Endodermal cell (in vitro differentiated cells): Measurements from ENCODE around the gene SPATA45. TPM values are rescaled to one million over a fixed set of nuclear protein-coding genes. Genes with fewer than 3 reads are reported as not detected.
"Not testable (repeated sequence)": the region's sequence is repeated elsewhere in the genome, so short reads cannot be mapped to it uniquely, and the experiment has no call there.

Experiments used
- DNase-seq: peaks from one replicate; pipeline ENCODE4 v3.0.0-alpha.2; 2017
- H3K27ac ChIP-seq: 2 replicates; pipeline ENCODE4 v1.5.1; 2013; ENCODE audit warnings: mild to moderate bottlenecking, low read depth, low read length, moderate library complexity
- H3K27me3 ChIP-seq: 2 replicates; pipeline ENCODE4 v1.6.1; 2013; ENCODE audit warnings: mild to moderate bottlenecking, low read length, moderate library complexity; ENCODE audit not compliant: insufficient read depth, control insufficient read depth, poor library complexity, severe bottlenecking
- H3K36me3 ChIP-seq: 2 replicates; pipeline ENCODE4 v1.7.0; 2013; ENCODE audit warnings: mild to moderate bottlenecking, low read length, moderate library complexity; ENCODE audit not compliant: control insufficient read depth, insufficient read depth
- H3K4me1 ChIP-seq: one replicate; pipeline ENCODE4 v1.7.0; 2013; ENCODE audit warnings: low read length; ENCODE audit not compliant: control insufficient read depth, insufficient read depth
- H3K4me3 ChIP-seq: 2 replicates; pipeline ENCODE4 v1.5.1; 2013; ENCODE audit warnings: mild to moderate bottlenecking, low read length, moderate library complexity
- H3K9ac ChIP-seq: 2 replicates; pipeline ENCODE4 v1.6.1; 2013; ENCODE audit warnings: mild to moderate bottlenecking, low read length, moderate library complexity; ENCODE audit not compliant: poor library complexity, severe bottlenecking; ENCODE audit errors: extremely low read depth
- H3K9me3 ChIP-seq: 2 replicates; pipeline ENCODE4 v1.6.1; 2013; ENCODE audit warnings: mild to moderate bottlenecking, low read length, moderate library complexity; ENCODE audit not compliant: control insufficient read depth
- H3K27ac Mint-ChIP-seq: 2 replicates; pipeline ENCODE4 v1.8.0; 2020; ENCODE audit warnings: mixed read lengths
- H3K27me3 Mint-ChIP-seq: 2 replicates; pipeline ENCODE4 v1.8.0; 2021; ENCODE audit warnings: mild to moderate bottlenecking, mixed read lengths; ENCODE audit not compliant: insufficient read depth
- H3K36me3 Mint-ChIP-seq: 2 replicates; pipeline ENCODE4 v1.8.0; 2020; ENCODE audit warnings: low read depth, mixed read lengths
- H3K4me1 Mint-ChIP-seq: 2 replicates; pipeline ENCODE4 v1.8.0; 2020; ENCODE audit warnings: mixed read lengths
- H3K4me3 Mint-ChIP-seq: 2 replicates; pipeline ENCODE4 v1.8.0; 2020; ENCODE audit warnings: mild to moderate bottlenecking, moderate library complexity, mixed read lengths
- H3K9me3 Mint-ChIP-seq: 2 replicates; pipeline ENCODE4 v1.8.0; 2020; ENCODE audit warnings: mild to moderate bottlenecking, mixed read lengths
- CTCF ChIP-seq: fragments of 200-600 bp; sonication (generic); conservative IDR thresholded peaks from 2 replicates; pipeline ENCODE4 v1.5.0; 2021; ENCODE audit warnings: antibody characterized with exemption, mild to moderate bottlenecking
- WGBS, 2 experiments: methylation state at CpG; one replicate each; pipeline versions ENCODE4 v1.1.5 to v1.1.7; 2013; ENCODE audit warnings: missing lambda C conversion rate in 2 of 2, mixed read lengths in 1 of 2; ENCODE audit not compliant: insufficient coverage in 1 of 2, insufficient read length in 1 of 2; 5-methylcytosine and 5-hydroxymethylcytosine counted together
- total RNA-seq, 2 donors: library from RNA; stranded (reverse); fragmentation: NEBNext Ultra II Directional in 1 of 2; extraction: Animal tissue kit (Norgen Biotek cat#: 25700) in 1 of 2; gene quantifications; 2 replicates in 1 of 2; 3 replicates in 1 of 2; pipeline ENCODE4 v1.2.1, GENCODE V29; 2021

The SPATA45 gene
- total RNA-seq, 2 donors from 2014 or later: not detected

GRCh38 chr1:212852105-212852688 lies 4.7 kb upstream of the SPATA45 start:
- Histone ChIP-seq H3K27ac (no peak overlapping the region), H3K27me3 (no peaks in the 10 kb centered on the region), H3K9ac (no peak overlapping the region), H3K4me3 (no peak overlapping the region), H3K4me1 (no peaks in the 10 kb centered on the region), H3K36me3 (peaks cover 6% of the 10 kb centered on the region), H3K9me3 (peaks cover 18% of the 10 kb centered on the region)
- H3K9me3 Mint-ChIP-seq: peaks cover 19% of the 10 kb centered on the region
- TF ChIP-seq CTCF: peak; percentile 22
- H3K27ac Mint-ChIP-seq: peak overlapping the region; percentile 74
- DNase-seq: no peak
- H3K4me3 Mint-ChIP-seq: no peak overlapping the region
- 33 to 83% methylated on average over 1 to 5 of the region's 5 CpGs for WGBS, 2 experiments
- peaks cover 15% of the 10 kb centered on the region for H3K4me1 Mint-ChIP-seq
- H3K36me3 Mint-ChIP-seq: peaks cover 12% of the 10 kb centered on the region
- H3K27me3 Mint-ChIP-seq: no peaks in the 10 kb centered on the region

- not testable (repeated sequence) for H3K36me3 Mint-ChIP-seq, H3K27me3 Mint-ChIP-seq, H3K27me3 ChIP-seq, H3K4me1 Mint-ChIP-seq, H3K4me3 ChIP-seq, H3K27ac ChIP-seq, H3K4me1 ChIP-seq, H3K4me3 Mint-ChIP-seq, H3K27ac Mint-ChIP-seq, DNase-seq, H3K36me3 ChIP-seq, H3K9ac ChIP-seq
- 75 to 85% methylated on average over 2 to 3 of the region's 3 CpGs for WGBS, 2 experiments
- H3K9me3 ChIP-seq: peaks cover 16% of the 10 kb centered on the region
- H3K9me3 Mint-ChIP-seq: peaks cover 13% of the 10 kb centered on the region
These were observed 2.9 kb downstream of the SPATA45 start for GRCh38 chr1:212844521-212844920.

- H3K4me1 Mint-ChIP-seq: peaks cover 15% of the 10 kb centered on the region
- H3K9me3 Mint-ChIP-seq: no peaks in the 10 kb centered on the region
- Histone ChIP-seq H3K36me3 (no peaks in the 10 kb centered on the region), H3K4me3 (no peak overlapping the region), H3K4me1 (no peaks in the 10 kb centered on the region), H3K9ac (no peak overlapping the region), H3K9me3 (peaks cover under 1% of the 10 kb centered on the region), H3K27ac (no peak overlapping the region), H3K27me3 (no peaks in the 10 kb centered on the region)
- H3K36me3 Mint-ChIP-seq: no peaks in the 10 kb centered on the region
- TF ChIP-seq CTCF: no peak
- H3K27ac Mint-ChIP-seq: no peak overlapping the region
- 97 to 100% methylated on average over 3 to 4 of the region's 5 CpGs for WGBS, 2 experiments
- no peaks in the 10 kb centered on the region for H3K27me3 Mint-ChIP-seq
- no peak for DNase-seq
- no peak overlapping the region for H3K4me3 Mint-ChIP-seq
These were observed 9.3 kb downstream of the SPATA45 start for GRCh38 chr1:212838145-212838544.

GRCh38 chr1:212833211-212834207 lies 13.9 kb downstream of the SPATA45 start:
- H3K27me3 ChIP-seq, H3K9me3 Mint-ChIP-seq, H3K4me3 ChIP-seq, H3K4me1 ChIP-seq, H3K27me3 Mint-ChIP-seq, H3K36me3 Mint-ChIP-seq, H3K36me3 ChIP-seq, DNase-seq, H3K4me3 Mint-ChIP-seq, H3K9ac ChIP-seq, H3K27ac Mint-ChIP-seq, H3K9me3 ChIP-seq, H3K27ac ChIP-seq: not testable (repeated sequence)
- WGBS, 2 experiments: 80 to 87% methylated on average over 4 to 7 of the region's 8 CpGs
- peaks cover 18% of the 10 kb centered on the region for H3K4me1 Mint-ChIP-seq
